GM12878 (cell line): ENCODE results near the gene MRPL50. TPM values are rescaled to one million over a fixed set of nuclear protein-coding genes. Genes with fewer than 3 reads are reported as not detected.
A peak's percentile ranks its signal among the peaks of the same experiment; 100 is the strongest.

Experiments
- ATF2 ChIP-seq: IDR thresholded peaks from 2 replicates; pipeline ENCODE4 v1.6.1; 2012; ENCODE audit warnings: low read length, inconsistent platforms
- CEBPZ ChIP-seq: fragments of 150-350 bp; IDR thresholded peaks from 2 replicates; pipeline ENCODE4 v1.6.1; 2016; ENCODE audit warnings: low read depth, low read length
- EP300 ChIP-seq, 2 experiments: fragments of 150-350 bp in 1 of 2; IDR thresholded peaks; 2 replicates each; pipeline ENCODE4 v1.6.1; 2011 to 2012; ENCODE audit warnings: low read depth in 2 of 2, low read length in 2 of 2, borderline replicate concordance in 1 of 2, improper control_type of control experiment in 1 of 2, inconsistent platforms in 1 of 2; ENCODE audit not compliant: control insufficient read depth in 1 of 2
- HDGF ChIP-seq: fragments of 450-650 bp; IDR thresholded peaks from 2 replicates; pipeline ENCODE4 v1.6.1; 2016; ENCODE audit warnings: antibody characterized with exemption
- IRF3 ChIP-seq: fragments of 450-650 bp; IDR thresholded peaks from 2 replicates; pipeline ENCODE4 v1.6.1; 2014; ENCODE audit warnings: mild to moderate bottlenecking
- IRF4 ChIP-seq: IDR thresholded peaks from 2 replicates; pipeline ENCODE4 v1.6.1; 2011; ENCODE audit warnings: low read depth, low read length
- JUND ChIP-seq: IDR thresholded peaks from 2 replicates; pipeline ENCODE4 v1.6.1; 2012; ENCODE audit warnings: low read depth, mild to moderate bottlenecking, low read length, improper control_type of control experiment, moderate library complexity
- MAX ChIP-seq: IDR thresholded peaks from 2 replicates; pipeline ENCODE4 v1.6.1; 2012; ENCODE audit warnings: low read depth, low read length, improper control_type of control experiment
- MXI1 ChIP-seq: fragments of 150-350 bp; IDR thresholded peaks from 2 replicates; pipeline ENCODE4 v1.6.1; 2011; ENCODE audit warnings: low read depth, mild to moderate bottlenecking, inconsistent platforms, low read length, improper control_type of control experiment
- MYC ChIP-seq: IDR thresholded peaks from 2 replicates; pipeline ENCODE4 v1.6.1; 2011; ENCODE audit warnings: mild to moderate bottlenecking, low read length, moderate library complexity, inconsistent platforms; ENCODE audit not compliant: insufficient read depth, insufficient replicate concordance, insufficient read length, severe bottlenecking
- NFXL1 ChIP-seq: fragments of 450-650 bp; IDR thresholded peaks from 2 replicates; pipeline ENCODE4 v1.6.1; 2017; ENCODE audit warnings: antibody characterized with exemption, mild to moderate bottlenecking, borderline replicate concordance
- NRF1 ChIP-seq: conservative IDR thresholded peaks from 2 replicates; pipeline ENCODE4 v1.6.1; 2011; ENCODE audit warnings: mild to moderate bottlenecking, low read depth, low read length, improper control_type of control experiment
- PBX3 ChIP-seq: IDR thresholded peaks from 2 replicates; pipeline ENCODE4 v1.6.1; 2011; ENCODE audit warnings: mild to moderate bottlenecking, low read depth, low read length, moderate library complexity; ENCODE audit not compliant: insufficient replicate concordance
- PML ChIP-seq: IDR thresholded peaks from 2 replicates; pipeline ENCODE4 v1.6.1; 2012; ENCODE audit warnings: low read length, inconsistent platforms
- RELA ChIP-seq: fragments of 450-650 bp; IDR thresholded peaks from 2 replicates; pipeline ENCODE4 v1.8.0; 2014; ENCODE audit warnings: borderline replicate concordance; ENCODE audit not compliant: partially characterized antibody
- SKIL ChIP-seq: fragments of 450-650 bp; IDR thresholded peaks from 2 replicates; pipeline ENCODE4 v1.6.1; 2017; ENCODE audit warnings: mild to moderate bottlenecking, low read depth, inconsistent platforms; ENCODE audit not compliant: poor library complexity, severe bottlenecking
- polyA plus RNA-seq, 11 experiments: library from polyadenylated mRNA; depleted of rRNA in 4 of 11; unstranded in 6 of 11; stranded (reverse) in 5 of 11; fragments of >200 nt; fragmentation: Nextera tagmentation in 4 of 11; fragmentation: Illumina TruSeq in 1 of 11; extraction: Ambion mirVana in 4 of 11; extraction: Trizol in 1 of 11; gene quantifications; 1 replicate in 1 of 11; 2 replicates in 10 of 11; pipeline versions ENCODE4 v1.2.1 to v1.2.3, GENCODE V29; 2011 to 2016; ENCODE audit warnings: inconsistent platforms in 2 of 11, missing spikeins in 2 of 11, low read depth in 1 of 11
- total RNA-seq, 4 experiments: library from RNA; depleted of rRNA in 3 of 4; stranded (reverse); fragments of >200 nt in 3 of 4; fragmentation: Illumina TruSeq in 1 of 4; extraction: Trizol in 1 of 4; gene quantifications; 2 replicates each; pipeline versions ENCODE4 v1.2.1 to v1.2.3, GENCODE V29; 2013 to 2021

MRPL50 gene
- total and polyA plus RNA-seq, 10 of the 15 experiments (the other 5 are each of a cell fraction or from before 2014, with no cell fraction given): 12.8 to 79.4 (median 27.9) TPM

- TF ChIP-seq JUND (0 out of 2 replicates have a peak, but pooled peaks have one; percentile 7), MAX (no peak; the same call in 1 of the 2 replicates), RELA (no peak), PBX3 (no peak), IRF3 (no peak), MXI1 (no peak; the same call in 1 of the 2 replicates), HDGF (no peak), PML (peak; percentile 93), IRF4 (no peak), NFXL1 (no peak), ATF2 (0 out of 2 replicates have a peak, but pooled peaks have one; percentile 34), CEBPZ (no peak), EP300 (IDR thresholded peaks at IDR 0.05; ENCODE audit: borderline replicate concordance in 1 of 2, control insufficient read depth in 1 of 2, low read depth in 2 of 2, low read length in 2 of 2) (no peak), NRF1 (no peak), SKIL (no peak), MYC (no peak)
Measured at GRCh38 chr9:101398068-101398929, at the start of gene MRPL50, which contains the start of gene ZNF189 (continued).
